NCI-H510A (cell line): ENCODE results near the gene STON1.
A peak's percentile ranks its signal among the peaks of the same experiment; 100 is the strongest.
"Not testable (repeated sequence)": the region's sequence is repeated elsewhere in the genome, so short reads cannot be mapped to it uniquely, and the experiment has no call there.

Source experiments
- DNase-seq: peaks from one replicate; lab custom pipeline; 2025; lab: John Stamatoyannopoulos, UW

Gene STON1

DNA sequence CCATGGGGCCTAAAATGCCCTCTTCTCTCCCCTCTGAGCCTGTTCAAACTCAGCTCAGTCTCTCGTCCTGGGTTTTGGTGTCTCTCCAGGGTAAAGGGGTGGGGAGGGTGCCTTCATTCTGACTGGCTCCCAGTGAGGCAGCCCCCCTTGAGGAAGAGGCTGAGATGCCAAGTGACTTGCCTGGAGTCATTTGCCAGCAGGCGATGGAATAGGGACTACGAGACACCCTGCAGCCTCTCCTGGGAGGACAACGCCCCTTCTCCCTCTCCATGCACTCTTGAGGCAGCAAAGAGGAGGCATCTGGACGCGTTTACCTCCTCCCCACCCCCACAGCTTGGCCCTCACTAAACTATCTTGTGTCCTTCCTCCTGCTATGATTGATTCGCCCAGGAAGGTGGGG lies 760 bp upstream of the STON1 start:
- DNase-seq: peak; percentile 66

DNA sequence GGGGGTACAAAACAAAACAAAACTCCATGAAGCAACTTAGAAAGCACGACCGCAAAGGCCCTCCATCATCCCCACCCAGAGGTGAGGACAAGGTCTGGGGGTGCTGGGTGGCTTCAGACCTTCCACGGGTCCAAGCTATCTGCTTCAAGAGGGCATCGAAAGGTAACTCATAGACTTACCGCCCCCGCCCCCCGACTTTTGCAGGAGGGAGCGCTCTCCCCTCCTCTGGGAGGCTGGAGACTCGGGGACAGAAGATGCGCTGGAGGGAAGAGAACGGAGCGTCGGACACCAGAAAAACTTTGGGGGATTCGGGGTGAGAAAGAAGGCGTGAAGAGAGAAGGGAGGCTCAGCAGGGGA lies 300 bp upstream of the STON1 start:
- DNase-seq: no peak

DNA sequence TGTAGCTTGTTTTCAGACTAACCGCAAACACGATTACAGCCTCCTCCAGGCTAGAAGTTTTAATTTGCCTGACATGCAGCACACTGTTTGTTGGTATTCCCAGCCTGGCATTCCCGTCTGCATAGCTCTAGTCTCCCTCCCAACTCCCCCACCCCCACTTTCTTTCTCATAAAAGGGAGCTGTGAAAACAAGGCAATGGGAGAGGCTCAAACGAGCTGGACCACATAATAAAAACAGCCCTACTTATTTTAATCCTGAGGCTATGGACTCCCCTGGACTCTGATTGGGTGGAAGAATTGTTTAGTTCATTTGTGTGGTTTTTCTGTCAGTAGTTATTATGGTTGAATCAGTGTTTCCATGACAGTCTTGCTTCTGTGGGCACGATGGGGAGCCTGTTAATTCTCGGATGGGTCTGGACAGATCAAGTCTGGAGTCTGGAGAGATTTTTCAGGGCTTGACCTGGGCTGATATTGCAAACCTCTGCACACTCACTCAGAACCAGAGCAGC lies 1.2 kb downstream of the STON1 start:
- DNase-seq: no peak

DNA sequence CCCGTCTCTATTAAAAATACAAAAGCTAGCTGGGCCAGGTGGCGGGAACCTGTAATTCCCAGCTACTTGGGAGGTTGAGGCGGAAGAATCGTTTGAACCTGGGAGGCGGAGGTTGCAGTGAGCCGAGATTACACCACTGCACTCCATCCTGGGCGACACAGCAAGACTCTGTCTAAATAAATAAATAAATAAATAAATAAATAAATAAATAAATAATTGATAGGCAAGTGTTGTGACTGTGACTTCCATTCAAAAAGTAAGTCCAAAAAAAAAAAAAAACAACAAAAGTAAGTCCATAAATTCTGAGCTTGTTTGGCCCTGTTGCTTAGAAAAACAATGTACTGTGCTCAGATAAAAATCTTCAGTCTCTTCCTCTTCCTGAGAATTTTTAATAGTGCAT lies 2.2 kb downstream of the STON1 start:
- no peak for DNase-seq

DNA sequence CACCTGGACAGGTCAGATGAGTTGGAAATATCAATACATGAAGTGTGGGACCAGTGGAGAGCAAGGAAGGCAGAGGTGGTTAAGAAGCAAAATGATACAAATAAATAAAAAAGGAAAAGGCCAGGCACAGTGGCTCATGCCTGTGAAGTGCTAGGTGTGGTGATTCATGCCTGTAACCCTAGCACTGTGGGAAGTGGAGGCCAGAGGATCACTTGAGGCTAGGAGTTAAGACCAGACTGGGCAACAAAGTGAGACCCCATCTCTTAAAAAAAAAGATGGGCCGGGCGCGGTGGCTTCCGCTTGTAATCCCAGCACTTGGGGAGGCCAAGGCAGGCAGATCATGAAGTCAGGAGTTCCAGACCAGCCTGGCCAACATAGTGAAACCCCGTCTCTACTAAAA lies 2.9 kb downstream of the STON1 start:
- DNase-seq: no peak

GRCh38 chr2:48534781-48535180 lies 4.8 kb downstream of the STON1 start:
- DNase-seq: no peak

DNA sequence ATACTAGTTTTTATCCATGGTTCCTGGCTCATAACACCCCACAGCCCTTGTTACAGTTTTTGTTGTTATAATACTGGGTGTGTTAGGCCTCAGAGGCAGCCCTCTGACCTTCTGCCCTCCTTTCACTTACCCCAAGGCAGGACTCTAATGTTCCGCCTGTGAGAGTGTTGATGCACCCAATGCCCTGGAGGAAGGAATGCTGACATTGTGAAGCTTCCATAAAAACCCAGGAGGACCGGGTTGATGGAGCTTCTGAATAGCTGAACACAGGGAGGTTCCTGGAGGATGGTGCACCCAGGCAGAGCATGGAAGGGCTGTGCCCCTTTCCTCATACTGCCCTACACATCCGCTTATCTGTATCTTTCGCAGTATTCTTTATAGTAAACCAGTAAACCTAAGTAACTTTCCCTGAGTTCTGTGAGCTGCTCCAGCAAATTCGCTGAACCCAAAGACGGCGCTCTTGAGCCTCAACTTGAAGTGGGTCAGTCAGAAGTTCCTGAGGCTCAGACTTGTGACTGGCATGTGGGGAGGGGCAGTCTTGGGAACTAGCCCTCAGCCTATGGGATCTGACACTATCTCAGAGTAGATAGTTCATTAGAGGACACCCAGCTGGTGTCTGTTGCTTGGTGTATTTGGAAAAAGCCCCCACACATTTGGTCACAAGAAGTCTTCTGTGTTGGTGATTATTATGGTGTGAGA lies 10.4 kb downstream of the STON1 start:
- no peak for DNase-seq

- DNase-seq: no peak
These were observed 11.9 kb downstream of the STON1 start for GRCh38 chr2:48541666-48542389.

DNA sequence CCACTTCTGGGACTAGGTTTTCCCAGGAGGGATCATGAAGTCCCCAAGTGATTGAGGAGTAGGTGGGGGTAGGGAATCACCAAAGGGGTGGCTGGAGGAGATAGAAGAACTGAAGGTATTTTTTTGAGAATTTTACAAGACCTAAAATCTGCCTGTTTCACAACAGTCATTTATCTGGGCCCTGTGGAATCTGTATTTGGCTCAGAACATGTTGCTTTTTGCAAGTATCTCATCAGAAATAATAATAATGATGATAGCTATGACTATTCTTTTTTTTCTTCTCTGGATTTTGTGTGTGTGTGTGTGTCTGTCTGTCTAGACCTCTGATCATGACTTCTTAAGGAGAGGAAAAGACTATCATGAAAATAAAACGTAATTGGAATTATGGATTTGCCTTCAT lies 13.9 kb downstream of the STON1 start:
- no peak for DNase-seq

DNA sequence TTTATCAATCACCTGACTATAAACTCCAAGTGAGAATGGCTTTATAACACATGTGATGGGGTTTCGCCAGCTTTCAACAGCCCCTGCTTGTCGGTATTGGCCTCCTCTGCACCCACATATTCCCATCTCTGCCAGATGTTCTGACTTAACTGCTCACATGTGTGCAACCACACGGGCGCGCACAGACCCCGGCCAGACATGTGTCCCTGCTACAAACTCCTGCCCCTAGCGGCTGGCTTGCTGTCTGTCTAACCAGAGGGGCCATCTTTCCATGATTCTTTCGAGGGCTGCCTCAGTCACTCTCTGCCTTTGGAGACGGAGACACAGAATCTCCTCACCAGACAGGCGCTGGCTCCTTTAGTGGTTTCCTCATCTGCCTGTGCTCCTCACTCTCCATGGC lies 15.3 kb downstream of the STON1 start:
- DNase-seq: no peak

DNA sequence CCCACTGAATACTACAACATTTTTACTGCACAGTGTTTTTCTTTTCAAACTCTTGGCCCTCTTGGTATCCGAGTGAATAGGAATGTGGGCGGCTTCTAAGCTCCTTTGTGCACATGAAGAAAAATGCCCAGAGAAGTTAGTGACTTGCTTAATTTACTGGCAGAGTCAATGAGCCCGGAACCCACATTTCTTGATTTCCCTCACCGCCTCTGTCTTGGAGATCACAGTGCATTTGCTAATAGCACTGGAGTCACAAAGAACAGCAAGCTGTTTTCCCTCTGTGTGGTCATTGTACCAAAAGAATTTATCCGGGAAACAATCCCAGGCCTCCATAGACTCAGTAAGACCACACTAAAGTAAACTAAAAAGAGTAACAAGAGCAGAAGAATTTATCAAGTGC lies 18.9 kb downstream of the STON1 start:
- DNase-seq: no peak

GRCh38 chr2:48549972-48550371 lies 20.0 kb downstream of the STON1 start:
- no peak for DNase-seq

GRCh38 chr2:48551548-48551947 lies 21.6 kb downstream of the STON1 start:
- DNase-seq: no peak

DNA sequence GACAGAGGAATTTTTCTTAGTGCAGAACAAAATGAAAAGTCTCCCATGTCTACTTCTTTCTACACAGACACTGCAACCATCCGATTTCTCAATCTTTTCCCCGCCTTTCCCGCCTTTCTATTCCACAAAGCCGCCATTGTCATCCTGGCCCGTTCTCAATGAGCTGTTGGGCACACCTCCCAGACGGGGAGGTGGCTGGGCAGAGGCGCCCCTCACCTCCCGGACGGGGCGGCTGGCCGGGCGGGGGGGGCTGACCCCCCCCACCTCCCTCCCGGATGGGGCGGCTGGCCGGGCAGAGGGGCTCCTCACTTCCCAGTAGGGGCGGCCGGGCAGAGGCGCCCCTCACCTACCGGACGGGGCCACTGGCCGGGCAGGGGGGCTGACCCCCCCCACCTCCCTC lies 25.1 kb downstream of the STON1 start:
- DNase-seq: not testable (repeated sequence)

DNA sequence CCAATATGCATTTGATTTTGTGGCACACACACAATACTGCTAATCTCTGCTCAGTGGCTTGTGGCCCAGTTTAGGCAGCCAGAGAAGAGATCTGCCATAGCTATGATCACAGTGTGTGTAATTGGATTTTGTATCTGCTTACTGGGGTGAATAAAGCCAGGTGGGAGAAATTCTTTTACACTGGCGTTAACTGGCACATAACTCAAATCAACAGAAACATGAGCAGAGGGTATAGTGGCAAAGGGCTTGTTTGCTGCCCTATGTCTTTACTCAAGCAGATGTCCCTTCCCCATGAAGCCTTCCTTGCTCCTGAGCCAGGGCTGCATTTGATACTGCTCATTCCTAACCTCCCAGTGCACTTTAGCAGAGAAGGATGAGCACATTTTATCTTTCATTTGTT lies 28.5 kb downstream of the STON1 start:
- DNase-seq: no peak

- no peak for DNase-seq
These were observed 30.7 kb downstream of the STON1 start for GRCh38 chr2:48560546-48561209.

DNA sequence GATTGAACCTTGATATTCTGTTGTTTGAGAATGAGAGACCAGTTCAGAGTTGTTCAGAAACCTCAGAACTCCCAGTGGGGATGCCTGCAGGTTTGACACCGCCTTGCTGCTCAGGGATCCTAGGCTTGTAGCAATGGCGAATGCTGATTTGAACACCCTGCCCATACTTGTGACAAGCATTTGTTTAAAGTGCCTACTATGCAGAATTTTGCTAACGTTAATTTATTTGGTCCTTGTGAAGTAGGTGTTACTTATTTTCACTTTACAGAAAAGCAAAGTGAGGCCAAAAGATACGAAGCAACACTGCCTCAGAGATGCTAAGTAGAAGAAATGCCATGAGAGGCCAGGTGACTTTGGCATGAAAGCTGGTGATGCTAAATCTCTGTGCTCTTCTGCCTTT lies 32.3 kb downstream of the STON1 start:
- DNase-seq: no peak

- DNase-seq: no peak
These were observed 36.8 kb downstream of the STON1 start for GRCh38 chr2:48566592-48567310.

DNA sequence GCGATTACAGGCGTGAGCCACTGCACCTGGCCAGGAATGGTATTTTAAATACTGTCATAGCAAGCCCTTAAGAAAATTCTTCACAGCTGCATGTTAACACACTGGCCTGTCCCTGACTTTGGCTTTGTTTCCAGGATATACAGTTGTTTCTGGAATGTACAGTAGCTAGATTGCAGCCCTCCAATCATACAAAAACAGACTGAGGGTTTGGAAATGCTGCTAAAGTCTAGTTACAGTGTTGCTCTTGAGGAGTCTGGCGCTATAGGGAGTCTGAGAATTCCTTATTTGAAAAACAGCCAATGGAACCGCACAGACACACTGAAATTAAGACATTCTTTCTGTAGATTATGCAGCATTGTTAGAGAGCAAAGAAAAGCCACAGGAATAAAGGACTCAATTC lies 37.7 kb downstream of the STON1 start:
- no peak for DNase-seq

- DNase-seq: no peak
These were observed 38.6 kb downstream of the STON1 start for GRCh38 chr2:48568547-48568946.

GRCh38 chr2:48569433-48569832 lies 39.5 kb downstream of the STON1 start:
- DNase-seq: no peak

GRCh38 chr2:48572816-48573215 lies 42.9 kb downstream of the STON1 start:
- no peak for DNase-seq
